Astrocyte of the spinal cord (primary cell): ENCODE measurements around the gene ST6GAL1.
"Not testable (repeated sequence)": the region's sequence is repeated elsewhere in the genome, so short reads cannot be mapped to it uniquely, and the experiment has no call there.

Experiments used
- DNase-seq: peaks from one replicate; pipeline ENCODE4 v3.0.0; 2011; ENCODE audit warnings: low read depth, low spot score
- H3K4me3 ChIP-seq: 2 replicates; pipeline ENCODE4 v1.5.1; 2011; ENCODE audit warnings: low read depth, mild to moderate bottlenecking, low read length, moderate library complexity
- CTCF ChIP-seq: IDR thresholded peaks from 2 replicates; pipeline ENCODE4 v1.5.1; 2012; ENCODE audit warnings: low read depth, mild to moderate bottlenecking, low read length, inconsistent platforms
- in situ Hi-C: cut with HindIII; loops from 2 replicates; pipeline ENCODE4 v1.10.0; 2017; ENCODE audit warnings: low sequenced_read_pairs

ST6GAL1 gene

DNA sequence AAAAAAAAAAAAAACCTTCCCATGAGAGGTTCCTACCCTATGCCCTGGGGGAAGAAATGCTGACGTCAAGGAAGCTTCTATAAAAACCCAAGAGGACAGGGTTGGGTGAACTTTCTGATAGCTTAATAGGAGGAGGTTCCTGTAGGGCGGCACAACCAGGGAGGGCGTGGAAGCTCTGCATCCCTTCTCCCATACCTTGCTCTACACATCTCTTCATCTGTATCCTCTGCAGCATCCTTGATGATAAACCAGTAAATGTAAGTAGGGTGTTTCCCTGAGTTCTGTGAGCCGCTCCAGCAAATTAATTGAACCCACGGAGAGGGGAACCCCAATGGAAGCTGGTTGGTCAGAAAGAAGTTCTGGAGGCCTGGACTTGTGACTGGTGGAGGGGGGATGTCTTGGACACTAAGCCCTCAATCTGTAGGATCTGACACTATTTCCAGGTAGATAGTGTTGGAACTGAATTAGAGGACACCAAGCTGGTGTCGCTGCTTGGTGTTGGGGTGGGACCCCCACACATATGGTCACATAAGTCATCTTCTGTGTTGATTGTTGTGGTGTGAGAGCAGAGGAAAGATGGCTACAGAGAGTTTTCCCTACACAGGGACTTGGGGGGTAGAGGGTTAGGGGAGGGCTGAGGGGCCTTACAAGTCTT is 91.5 kb downstream of the ST6GAL1 start:
- no peak overlapping the region for H3K4me3 ChIP-seq
- DNase-seq = no peak
- TF ChIP-seq CTCF = no peak
- in situ Hi-C loops = no loop called here

GRCh38 chr3:187022403-187023029 is 92.2 kb downstream of the ST6GAL1 start:
- no peak for DNase-seq
- TF ChIP-seq CTCF = no peak
- in situ Hi-C loops = no loop called here
- H3K4me3 ChIP-seq = no peak overlapping the region

GRCh38 chr3:187023340-187023739 is 93.0 kb downstream of the ST6GAL1 start:
- in situ Hi-C loops, H3K4me3 ChIP-seq, DNase-seq: not testable (repeated sequence)

- in situ Hi-C loops = no loop called here
- TF ChIP-seq CTCF = no peak
- H3K4me3 ChIP-seq = no peak overlapping the region
- no peak for DNase-seq
These were observed 94.4 kb downstream of the ST6GAL1 start for GRCh38 chr3:187024536-187025226.

GRCh38 chr3:187025254-187025655 is 94.9 kb downstream of the ST6GAL1 start:
- no peak overlapping the region for H3K4me3 ChIP-seq

DNA sequence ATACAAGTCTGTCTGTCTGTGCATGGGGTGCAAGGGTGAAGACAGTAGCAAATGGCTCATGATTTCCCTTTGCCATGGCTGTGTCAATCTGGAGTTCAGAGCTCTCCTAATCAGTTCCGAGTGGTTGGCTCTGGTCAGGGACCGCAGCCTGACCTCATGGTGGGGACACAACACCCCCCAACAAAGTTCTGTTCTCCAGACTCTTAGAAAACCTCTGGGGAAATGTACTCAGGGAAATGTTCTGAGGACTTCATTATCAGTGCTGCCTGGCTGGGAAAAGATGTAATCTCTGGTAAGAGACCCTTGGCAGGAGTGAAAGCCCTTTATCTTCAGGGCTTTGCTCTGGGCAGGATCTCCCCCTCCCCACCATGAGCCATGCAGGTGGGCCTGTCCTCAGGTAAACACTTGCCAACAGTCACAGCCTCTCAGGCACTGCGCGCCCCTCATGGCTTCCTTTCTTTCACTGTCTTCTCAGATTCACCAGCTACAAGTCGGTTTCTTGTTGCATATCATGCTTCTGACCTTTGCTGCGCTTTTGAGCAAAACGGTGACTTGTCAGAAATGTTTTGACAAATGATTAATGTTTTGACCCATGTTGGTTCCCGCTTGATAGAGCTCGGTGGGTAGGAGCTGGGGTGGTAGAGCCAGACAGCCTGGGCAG is 95.5 kb downstream of the ST6GAL1 start:
- no peak overlapping the region for H3K4me3 ChIP-seq
- TF ChIP-seq CTCF = no peak
- in situ Hi-C loops = no loop called here
- no peak for DNase-seq

More at GRCh38 chr3:187025254-187025655, 94.9 kb downstream of the ST6GAL1 start:
- DNase-seq = no peak
- no peak for TF ChIP-seq CTCF
- in situ Hi-C loops = no loop called here

DNA sequence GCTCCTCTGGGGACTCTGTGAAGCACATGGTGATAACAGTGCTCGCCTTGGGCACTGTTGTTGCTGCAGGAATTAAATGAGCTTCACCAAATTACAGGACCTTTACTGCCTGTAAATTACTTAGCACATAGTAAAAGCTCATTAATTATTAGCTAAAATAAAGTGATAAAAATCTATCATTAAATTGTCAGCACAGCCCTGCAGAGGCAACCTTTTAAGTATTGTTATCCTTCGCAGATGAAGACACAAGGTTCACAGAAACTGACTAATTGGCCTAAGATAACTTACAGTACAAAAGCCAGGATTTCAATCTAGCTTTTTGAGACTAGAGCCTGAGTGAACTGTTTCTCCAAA is 96.0 kb downstream of the ST6GAL1 start:
- TF ChIP-seq CTCF = no peak
- DNase-seq = no peak
- in situ Hi-C loops = no loop called here
- H3K4me3 ChIP-seq = no peak overlapping the region
